Mucosa of gallbladder (tissue), 1 donor: ENCODE results near the gene XPR1. TPM values are rescaled to one million over a fixed set of nuclear protein-coding genes. Genes with fewer than 3 reads are reported as not detected.
"Not testable (repeated sequence)": the region's sequence is repeated elsewhere in the genome, so short reads cannot be mapped to it uniquely, and the experiment has no call there.

Source experiments
- DNase-seq: peaks from one replicate; pipeline ENCODE4 v3.0.0-alpha.2; 2020; ENCODE audit warnings: low spot score
- total RNA-seq: library from RNA; stranded (reverse); gene quantifications from one replicate; pipeline ENCODE4 v1.2.1, GENCODE V29; 2021
- donor health status: DM: no; HTN: no; CAD: no.

The XPR1 gene
- total RNA-seq, 1 donor from 2014 or later: 32.6 TPM

GRCh38 chr1:180644526-180645192 is 12.8 kb downstream of the XPR1 start:
- DNase-seq: no peak

GRCh38 chr1:180645261-180645660 is 13.4 kb downstream of the XPR1 start:
- DNase-seq: not testable (repeated sequence)

- DNase-seq: no peak
Measured at GRCh38 chr1:180646093-180646492, 14.3 kb downstream of the XPR1 start.

- no peak for DNase-seq
Measured at GRCh38 chr1:180646547-180646946, 14.7 kb downstream of the XPR1 start.

- DNase-seq: no peak
Measured at GRCh38 chr1:180652792-180653191, 21.0 kb downstream of the XPR1 start.

GRCh38 chr1:180662709-180663108 is 30.9 kb downstream of the XPR1 start:
- DNase-seq: no peak

- DNase-seq: no peak
Measured at GRCh38 chr1:180670681-180671080, 38.9 kb downstream of the XPR1 start.

- no peak for DNase-seq
Measured at GRCh38 chr1:180672105-180672504, 40.3 kb downstream of the XPR1 start.

- no peak for DNase-seq
Measured at GRCh38 chr1:180672505-180672904, 40.7 kb downstream of the XPR1 start.

- no peak for DNase-seq
Measured at GRCh38 chr1:180674603-180675530, 43.0 kb downstream of the XPR1 start.

- DNase-seq: no peak
Measured at GRCh38 chr1:180675586-180675985, 43.8 kb downstream of the XPR1 start.

- no peak for DNase-seq
Measured at GRCh38 chr1:180680558-180681144, 48.8 kb downstream of the XPR1 start.

GRCh38 chr1:180683117-180683516 is 51.3 kb downstream of the XPR1 start:
- not testable (repeated sequence) for DNase-seq

GRCh38 chr1:180691322-180691913 is 59.6 kb downstream of the XPR1 start:
- DNase-seq: no peak

- DNase-seq: no peak
Measured at GRCh38 chr1:180693564-180694244, 61.9 kb downstream of the XPR1 start.

- DNase-seq: no peak
Measured at GRCh38 chr1:180695282-180695681, 63.5 kb downstream of the XPR1 start.

GRCh38 chr1:180696361-180696760 is 64.5 kb downstream of the XPR1 start:
- DNase-seq: no peak

- no peak for DNase-seq
Measured at GRCh38 chr1:180698580-180698979, 66.8 kb downstream of the XPR1 start.

GRCh38 chr1:180702376-180702775 is 70.6 kb downstream of the XPR1 start:
- not testable (repeated sequence) for DNase-seq

- not testable (repeated sequence) for DNase-seq
Measured at GRCh38 chr1:180710746-180711145, 78.9 kb downstream of the XPR1 start.

- not testable (repeated sequence) for DNase-seq
Measured at GRCh38 chr1:180711260-180711659, 79.4 kb downstream of the XPR1 start.

GRCh38 chr1:180720753-180721152 is 88.9 kb downstream of the XPR1 start:
- no peak for DNase-seq
